ENCODE data around the gene SOX13. TPM values are rescaled to one million over a fixed set of nuclear protein-coding genes. Genes with fewer than 3 reads are reported as not detected.
"Not testable (repeated sequence)": the region's sequence is repeated elsewhere in the genome, so short reads cannot be mapped to it uniquely, and the experiment has no call there.

The SOX13 gene
- total and polyA plus RNA-seq, 10 of the 15 experiments (the other 5 are each of a cell fraction or from before 2014, with no cell fraction given): 0.04 to 0.31 (median 0.11) TPM; not detected in 7

DNA sequence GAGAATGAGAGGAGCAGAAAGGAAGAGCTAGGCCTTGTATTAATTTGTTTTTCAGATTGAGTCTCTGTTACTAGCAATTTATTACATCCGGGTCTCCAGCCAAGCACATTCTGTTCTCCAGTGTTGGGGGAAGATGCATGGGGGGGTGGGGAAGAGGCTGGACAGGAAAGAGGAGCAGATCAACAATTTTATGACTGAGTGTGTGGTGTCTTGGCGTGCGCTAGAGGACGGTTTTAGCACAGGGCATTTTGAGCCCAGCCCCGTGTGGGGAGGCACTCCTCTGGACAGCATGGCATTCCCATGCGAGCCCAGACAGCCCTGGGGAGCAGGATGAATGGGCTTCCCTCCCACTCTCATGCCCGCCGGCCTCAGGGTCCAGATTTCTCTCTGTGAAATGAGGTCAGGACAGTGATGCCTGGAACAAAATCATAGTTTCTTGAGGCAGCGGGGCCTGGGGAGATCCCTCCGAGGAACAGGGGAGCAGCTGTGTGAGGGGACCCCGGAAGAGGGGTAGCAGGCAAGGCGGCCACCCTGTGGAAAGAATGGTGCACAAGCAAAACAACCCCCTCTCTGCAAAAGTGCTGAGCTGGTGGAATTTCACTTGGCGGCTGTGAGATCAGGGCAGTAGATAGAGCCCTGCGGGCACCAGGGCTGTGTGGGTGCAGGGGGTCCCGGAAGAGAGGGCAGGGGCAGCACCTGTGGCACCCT is 16.3 kb downstream of the SOX13 start (continued):
- no peak for TF ChIP-seq ZNF622 (IDR thresholded peaks at IDR 0.05)
- TF ChIP-seq WRNIP1 (IDR thresholded peaks at IDR 0.05; ENCODE audit: borderline replicate concordance, low read depth, low read length): no peak
- TF ChIP-seq NFIC (IDR thresholded peaks at IDR 0.05; ENCODE audit: low read depth, low read length): no peak
- no peak for TF ChIP-seq SUPT20H (IDR thresholded peaks at IDR 0.05; ENCODE audit: borderline replicate concordance, control insufficient read depth, low read depth, low read length)
- no peak for TF ChIP-seq RUNX3 (IDR thresholded peaks at IDR 0.05; ENCODE audit: low read length)
- no peak for TF ChIP-seq FOXK2 (IDR thresholded peaks at IDR 0.05)
- TF ChIP-seq MEF2B (IDR thresholded peaks at IDR 0.05; ENCODE audit: partially characterized antibody, poor library complexity, severe bottlenecking): no peak
- TF ChIP-seq YBX1 (IDR thresholded peaks at IDR 0.05): no peak
- TF ChIP-seq RCOR1 (conservative IDR thresholded peaks at IDR 0.05; ENCODE audit: low read depth, low read length): no peak
- no peak for TF ChIP-seq PML (IDR thresholded peaks at IDR 0.05; ENCODE audit: low read length)

DNA sequence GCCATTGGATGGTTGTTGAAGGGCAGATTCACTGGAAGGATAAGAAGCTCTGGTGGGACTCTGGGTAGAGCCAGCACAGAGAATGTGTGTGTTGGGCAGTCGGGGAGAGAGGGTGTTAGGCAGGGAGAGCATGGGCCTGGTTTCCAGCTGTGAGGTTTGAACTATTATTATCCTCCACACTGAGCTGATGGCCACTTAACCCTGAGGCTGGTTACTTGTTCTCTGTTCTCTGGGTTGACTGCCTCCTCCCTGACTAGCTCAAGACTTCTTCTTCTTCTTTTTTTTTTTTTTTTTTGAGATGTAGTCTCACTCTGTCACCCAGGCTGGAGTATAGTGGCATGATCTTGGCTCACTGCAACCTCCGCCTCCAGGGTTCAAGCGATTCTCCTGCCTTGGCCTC is 17.2 kb downstream of the SOX13 start:
- H3K79me2 ChIP-seq (ENCODE audit: control insufficient read depth, insufficient read depth, low read length); DNase-seq (ENCODE audit: low read depth, low spot score); FAIRE-seq; H3K4me3 ChIP-seq; H3K9me3 ChIP-seq (replicated peaks; ENCODE audit: control insufficient read depth, insufficient read depth, low read length); H3K9ac ChIP-seq (ENCODE audit: control insufficient read depth, insufficient read depth, low read length); H3K27ac ChIP-seq (ENCODE audit: control insufficient read depth, insufficient read depth); intact Hi-C loops (cut with micrococcal nuclease; ENCODE audit: unreplicated experiment); SMC1A ChIA-PET (ENCODE audit: uncharacterized antibody, unreplicated experiment); H3K27me3 ChIP-seq (replicated peaks in 1 of 2; ENCODE audit: control insufficient read depth in 2 of 2, insufficient read depth in 2 of 2, low read length in 1 of 2); in situ Hi-C loops (cut with MboI); BruUV-seq (replicated peaks); H3K4me1 ChIP-seq (ENCODE audit: control insufficient read depth, insufficient read depth, low read length); H3K4me2 ChIP-seq (ENCODE audit: control insufficient read depth, insufficient read depth); ATAC-seq; H4K20me1 ChIP-seq (ENCODE audit: control insufficient read depth, insufficient read depth); H3K36me3 ChIP-seq (ENCODE audit: control insufficient read depth in 2 of 2, insufficient read depth in 2 of 2, low read length in 1 of 2); H2AFZ ChIP-seq (ENCODE audit: control insufficient read depth, low read depth, low read length): not testable (repeated sequence)
- CTCF ChIA-PET: interaction anchor here (0.6 to 1.4 kb wide), 4 partner anchors 9 to 717 kb away, joined by 3 to 4 read pairs (median 3); partner anchors contain the start of gene SOX13
- RAD21 ChIA-PET (ENCODE audit: unreplicated experiment): interaction anchor here (0.7 to 3.1 kb wide), 3 partner anchors 34 to 122 kb away, joined by 3 to 12 read pairs (median 4); no protein-coding TSS in a partner anchor
- 0% methylated on average over 1 of the region's 3 CpGs for WGBS (ENCODE audit: insufficient coverage, insufficient replicate concordance, low lambda C conversion rate, missing lambda C conversion rate)
- POLR2A ChIA-PET: interaction anchor here (0.9 to 1.0 kb wide), 2 partner anchors 10 to 30 kb away, joined by 3 to 4 read pairs; no protein-coding TSS in a partner anchor
